GM19099 (cell line): ENCODE measurements around the gene FGD3.

Experiments used
- POLR2A ChIP-seq: IDR thresholded peaks from 3 replicates; pipeline ENCODE4 v1.6.1; 2011; ENCODE audit warnings: low read depth; ENCODE audit not compliant: insufficient read length; ENCODE audit errors: extremely low read depth

The FGD3 gene

DNA sequence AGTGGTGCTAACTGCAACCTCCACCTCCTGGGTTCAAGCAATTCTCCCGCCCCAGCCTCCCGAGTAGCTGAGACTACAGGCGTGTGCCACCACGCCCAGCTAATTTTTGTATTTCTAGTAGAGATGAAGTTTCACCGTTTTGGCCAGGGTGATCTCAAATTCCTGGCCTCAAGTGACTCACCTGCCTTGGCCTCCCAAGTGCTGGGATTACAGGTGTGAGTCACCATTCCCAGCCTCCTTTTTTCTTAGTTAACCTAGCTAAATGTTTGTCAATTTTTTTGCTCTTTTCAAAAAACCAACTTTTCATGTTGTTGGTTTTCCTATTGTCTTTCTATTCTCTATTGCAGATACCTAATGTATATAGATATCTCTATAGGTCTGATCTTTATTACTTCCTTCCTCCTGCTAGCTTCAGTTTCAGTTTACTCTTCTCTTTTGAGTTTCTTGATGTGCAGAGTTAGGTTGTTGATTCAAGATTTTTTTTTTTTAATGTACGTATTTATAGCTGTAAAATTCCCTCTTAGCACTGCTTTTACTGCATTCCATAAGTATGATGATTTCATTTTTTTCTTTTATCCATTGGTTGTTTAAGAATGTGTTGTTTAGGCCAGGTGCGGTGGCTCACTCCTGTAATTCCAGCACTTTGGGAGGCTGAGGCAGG is 32.9 kb downstream of the FGD3 start:
- TF ChIP-seq POLR2A = no peak

DNA sequence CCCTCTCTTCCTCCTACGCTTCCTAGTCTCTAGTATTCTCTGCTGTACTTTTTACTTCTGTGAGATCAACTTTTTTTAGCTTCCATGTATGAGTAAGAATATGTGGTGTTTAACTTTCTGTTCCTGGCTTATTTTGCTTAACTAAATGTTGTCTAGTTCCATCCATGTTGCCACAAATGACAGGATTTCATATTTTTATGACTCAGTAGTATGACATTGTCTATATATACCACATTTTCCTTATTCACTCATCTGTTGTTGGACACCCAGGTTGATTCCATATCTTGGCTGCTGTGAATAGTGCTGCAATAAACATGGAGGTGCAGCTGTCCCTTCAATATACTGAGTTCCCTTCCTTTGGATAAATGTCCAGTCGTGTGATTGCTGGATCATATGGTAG is 34.8 kb downstream of the FGD3 start:
- no peak for TF ChIP-seq POLR2A

DNA sequence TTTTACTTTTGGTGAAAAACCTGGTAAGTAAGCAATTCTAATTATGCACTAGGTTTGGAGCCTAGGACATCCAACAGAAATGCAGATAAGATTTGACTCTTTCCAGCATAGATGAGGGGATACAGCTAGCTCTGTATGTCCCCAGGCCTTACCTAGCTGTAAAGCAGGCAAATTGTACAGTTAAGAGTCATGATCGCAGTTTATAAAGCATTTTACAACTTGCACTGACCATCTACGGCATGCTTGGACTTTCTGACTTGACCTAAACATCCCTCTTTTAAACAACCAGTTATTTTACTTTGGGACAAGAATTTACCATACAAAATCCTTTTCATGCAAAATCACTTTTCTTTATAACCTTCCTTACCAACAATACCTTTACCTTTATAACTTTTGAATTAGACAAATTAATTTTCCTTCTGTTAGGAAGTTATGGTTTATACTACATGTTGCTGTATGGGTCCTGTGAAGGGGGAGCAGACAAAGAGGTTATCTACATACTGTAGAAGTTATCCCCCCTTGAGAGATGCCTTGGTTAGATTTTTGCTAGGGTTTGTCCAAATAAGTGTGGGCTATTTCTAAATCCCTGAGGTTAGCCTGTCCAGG is 36.8 kb downstream of the FGD3 start:
- no peak for TF ChIP-seq POLR2A

DNA sequence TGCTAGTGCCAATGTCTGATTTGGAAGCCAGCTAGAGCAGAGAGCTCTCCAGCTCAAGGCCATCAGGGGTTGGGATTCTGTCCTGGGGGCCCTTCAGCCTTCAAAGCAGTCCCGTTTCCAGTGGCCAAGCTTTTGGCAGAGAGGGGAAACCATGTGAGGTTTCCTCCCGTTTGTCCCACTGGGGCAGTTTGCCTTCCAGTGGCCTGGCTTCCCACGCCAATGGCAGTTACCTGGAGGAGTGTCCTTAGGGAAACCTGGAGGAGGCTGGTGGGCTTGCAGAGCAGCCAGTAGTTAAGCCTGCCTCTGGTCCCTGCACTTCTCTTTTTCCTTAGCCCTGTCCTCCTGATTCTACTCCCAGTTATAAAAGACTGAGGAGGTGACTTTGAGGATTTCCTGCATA is 37.7 kb downstream of the FGD3 start:
- no peak for TF ChIP-seq POLR2A

DNA sequence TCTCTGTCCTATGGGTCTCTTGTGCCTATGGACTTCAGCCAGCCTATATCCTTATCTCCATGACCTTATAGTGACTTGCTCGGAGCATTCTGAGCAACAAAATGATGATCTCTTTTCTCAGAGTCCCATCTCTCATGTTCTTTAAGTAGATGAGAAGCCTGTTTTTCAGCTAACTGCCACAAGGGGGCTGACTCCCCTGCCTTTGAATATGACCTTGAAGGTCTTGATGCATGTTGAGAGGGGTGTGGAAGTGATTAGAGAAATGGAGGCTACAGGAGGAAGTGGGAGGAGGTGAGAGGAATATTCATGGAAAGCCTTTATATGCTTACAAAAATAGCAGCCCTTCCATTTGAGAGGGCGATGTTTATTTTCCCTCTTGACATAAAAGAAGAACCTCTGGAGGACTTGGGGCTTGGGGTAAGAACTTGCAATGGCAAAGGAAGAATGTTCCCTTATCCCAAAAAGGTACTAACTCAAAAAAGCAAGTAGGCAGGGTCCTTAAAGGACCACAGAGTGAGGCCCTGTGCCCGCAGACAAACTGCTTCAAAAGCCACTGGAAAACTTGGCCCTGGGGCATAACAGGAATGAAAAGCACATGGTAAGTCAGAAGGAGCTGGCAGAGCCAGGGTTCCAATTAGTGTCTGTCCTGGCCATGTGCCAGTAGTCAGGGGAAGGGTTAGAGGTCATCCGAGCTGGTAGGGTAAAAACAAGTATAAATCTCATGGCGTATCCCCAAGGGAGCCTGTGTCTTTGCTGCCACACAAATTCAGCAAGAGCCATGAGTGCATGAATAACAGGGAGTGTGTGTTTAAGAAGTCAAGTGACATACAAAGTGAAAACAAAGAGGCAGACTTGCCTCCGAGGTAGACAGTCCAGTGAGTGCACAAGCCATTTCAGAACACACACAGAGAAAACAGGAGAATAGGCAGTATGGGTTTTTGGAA is 39.1 kb downstream of the FGD3 start:
- TF ChIP-seq POLR2A = no peak

DNA sequence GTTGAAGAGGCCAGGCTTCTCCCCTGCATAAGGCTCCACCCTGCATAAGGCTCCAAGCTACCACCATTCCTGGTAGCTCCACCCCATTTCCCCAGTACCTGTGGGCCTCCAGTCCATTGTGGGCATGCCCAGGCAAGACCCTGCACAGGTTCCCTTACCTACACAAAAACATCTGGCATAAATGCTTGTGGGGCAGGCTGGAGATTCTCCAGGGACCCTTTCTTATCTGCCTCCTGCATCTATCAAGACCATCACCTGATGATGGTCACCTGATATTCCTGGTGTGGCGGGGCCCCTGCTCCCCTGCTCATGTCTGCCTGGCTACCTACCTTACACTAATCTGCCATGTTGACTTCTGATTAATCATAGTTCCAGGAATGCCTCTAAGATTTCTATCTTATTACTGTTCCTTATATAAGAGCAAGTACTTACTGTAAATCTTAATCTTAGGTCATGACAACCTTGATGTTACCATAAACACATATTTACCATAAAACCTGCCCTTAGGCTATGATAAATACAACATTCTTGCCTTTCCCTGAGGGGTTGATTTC is 41.0 kb downstream of the FGD3 start:
- TF ChIP-seq POLR2A = no peak

DNA sequence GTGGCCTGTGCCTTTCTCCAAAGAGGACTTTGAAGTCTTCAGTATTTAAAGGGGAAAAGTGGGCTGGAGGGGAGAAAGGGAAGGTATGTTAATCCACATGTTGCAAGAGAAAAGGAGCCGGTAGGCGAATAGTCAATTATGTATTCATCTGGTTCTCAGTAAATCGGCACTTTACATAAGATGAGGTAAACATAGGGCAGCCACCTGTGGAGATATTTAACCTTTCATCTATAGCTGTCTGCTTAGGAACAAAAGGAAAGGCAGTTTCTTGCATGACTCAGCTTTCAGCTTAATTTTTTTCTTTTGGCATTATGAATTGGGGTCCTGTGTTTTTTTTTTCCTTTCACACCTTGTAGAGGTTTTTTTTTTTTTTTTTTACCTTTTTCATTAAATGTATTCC is 42.2 kb downstream of the FGD3 start:
- no peak for TF ChIP-seq POLR2A

DNA sequence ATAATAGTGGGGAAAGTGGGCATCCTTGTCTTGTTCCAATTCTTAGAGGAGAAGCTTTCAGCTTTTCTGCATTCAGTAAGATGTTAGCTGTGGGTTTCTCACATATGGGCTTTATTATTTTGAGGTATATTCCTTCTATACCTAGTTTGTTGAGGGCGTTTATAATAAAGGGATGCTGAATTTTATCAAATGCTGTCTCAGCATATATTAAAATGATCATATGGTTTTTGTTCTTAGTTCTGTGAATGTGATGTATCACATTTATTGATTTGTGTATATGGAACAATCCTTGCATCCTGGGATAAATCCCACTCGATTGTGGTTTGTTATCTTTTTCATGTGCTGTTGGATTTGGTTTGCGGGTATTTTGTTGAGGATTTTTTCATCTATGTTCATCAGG is 43.1 kb downstream of the FGD3 start:
- no peak for TF ChIP-seq POLR2A

DNA sequence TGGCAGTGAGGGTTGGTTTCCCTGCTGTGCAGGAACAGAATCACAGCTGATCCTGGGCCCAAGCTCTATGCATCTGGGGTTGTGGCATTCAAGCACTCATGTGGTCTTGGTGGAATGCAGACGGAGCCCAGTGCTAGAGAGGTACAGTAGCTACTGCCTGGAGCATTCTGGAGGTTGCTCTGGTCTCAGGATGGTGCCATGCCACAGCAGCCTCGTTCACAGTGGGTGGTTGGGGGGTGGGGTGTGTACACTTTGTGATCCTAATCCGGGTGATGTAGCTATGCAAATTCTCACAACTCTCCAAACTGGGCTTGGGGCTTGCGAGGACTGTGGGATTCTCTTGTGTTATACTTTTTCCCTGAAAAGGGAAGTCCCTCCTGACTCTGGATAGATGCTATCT is 45.2 kb downstream of the FGD3 start:
- TF ChIP-seq POLR2A = no peak

DNA sequence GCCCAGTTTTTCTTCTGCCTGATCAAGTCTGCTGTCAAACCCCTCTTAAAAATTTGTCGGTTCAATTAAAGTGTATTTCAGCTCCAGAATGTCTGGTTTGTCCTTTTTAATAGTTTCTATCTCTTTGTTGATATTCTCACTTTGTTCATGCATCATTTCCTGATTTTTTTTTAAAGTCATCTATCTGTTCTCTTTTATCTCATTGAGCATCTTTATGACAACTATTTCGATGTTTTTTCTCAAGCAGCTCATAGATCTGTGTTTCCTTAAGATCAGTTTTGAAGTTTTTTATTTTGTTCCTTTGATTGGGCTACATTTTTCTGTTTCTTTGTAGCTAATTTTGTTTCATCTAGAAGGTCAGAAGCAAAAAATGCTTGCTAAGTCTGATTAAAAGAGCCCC is 53.7 kb downstream of the FGD3 start:
- TF ChIP-seq POLR2A = no peak

DNA sequence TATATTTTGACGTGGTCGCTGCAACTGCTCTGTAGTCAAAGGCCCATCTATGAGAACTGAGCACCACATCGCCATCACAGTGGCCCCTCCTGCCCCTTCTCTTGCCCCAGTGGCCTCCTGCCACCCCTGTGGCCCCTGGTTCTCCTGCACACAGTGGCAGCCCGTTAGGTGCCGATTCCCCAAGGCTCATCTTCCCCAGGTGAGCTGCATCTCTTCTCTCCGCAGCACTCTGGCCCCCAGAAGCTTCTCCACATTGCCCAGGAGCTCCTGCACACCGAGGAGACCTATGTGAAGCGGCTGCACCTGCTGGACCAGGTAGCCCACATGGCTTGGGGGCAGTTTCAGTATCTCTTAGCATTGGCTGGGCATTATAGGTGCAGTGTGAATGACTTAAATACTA is 55.4 kb downstream of the FGD3 start:
- no peak for TF ChIP-seq POLR2A

DNA sequence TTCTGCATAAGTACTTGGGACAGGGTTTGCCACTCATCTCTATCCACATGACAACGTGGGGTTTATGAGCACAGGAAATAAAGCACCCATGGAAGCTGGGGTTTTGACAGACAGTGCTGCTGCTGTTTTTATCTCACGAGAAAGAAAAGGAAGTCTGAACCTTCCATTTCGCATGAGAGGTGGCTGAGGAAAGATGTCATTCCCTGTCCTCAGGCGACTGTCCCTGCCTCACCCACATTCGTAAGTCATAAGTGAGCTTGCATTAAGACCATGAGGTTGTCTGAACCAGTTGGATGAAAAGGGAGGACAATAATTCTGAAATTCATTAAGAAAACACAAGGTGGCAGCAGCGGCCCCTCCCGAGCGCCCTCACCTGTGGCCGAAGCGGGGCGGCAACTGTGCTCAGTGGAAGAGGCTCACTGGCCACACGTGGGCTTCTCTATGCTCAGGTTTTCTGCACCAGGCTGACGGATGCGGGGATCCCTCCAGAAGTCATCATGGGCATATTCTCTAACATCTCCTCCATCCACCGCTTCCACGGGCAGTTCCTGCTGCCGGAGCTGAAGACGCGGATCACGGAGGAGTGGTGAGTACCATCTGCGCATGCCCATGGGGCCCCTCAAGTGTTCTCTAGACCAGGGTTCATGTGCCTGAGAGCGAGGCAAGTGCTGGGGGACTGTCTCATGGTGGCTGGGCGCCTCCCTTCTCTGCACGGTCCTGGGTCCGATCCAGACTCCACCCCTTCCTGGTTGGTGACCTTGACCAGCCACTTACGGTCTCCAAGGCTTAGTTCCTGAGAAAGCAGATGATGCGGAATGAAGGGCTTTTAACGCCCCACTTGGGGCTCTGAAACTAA is 56.5 kb downstream of the FGD3 start:
- no peak for TF ChIP-seq POLR2A

DNA sequence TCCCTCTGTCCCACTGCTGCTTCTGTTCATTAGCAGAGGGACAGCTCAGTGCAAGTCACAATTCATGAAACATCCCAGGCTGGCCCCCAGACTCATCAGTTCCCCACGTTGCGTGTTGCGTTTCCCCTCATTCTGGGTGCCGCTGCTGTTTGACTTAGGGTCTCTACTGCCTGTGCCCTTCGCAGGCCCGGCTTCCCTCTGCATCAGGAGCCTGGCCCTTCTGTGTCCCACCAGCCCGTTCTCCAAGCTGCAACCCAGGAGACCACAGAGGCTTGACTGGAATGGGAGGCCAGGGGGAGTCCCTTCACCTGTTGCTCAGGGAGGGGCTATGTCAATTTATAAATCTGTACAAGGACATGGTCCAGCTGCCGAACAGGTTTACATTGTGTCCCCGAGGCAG is 57.2 kb downstream of the FGD3 start:
- TF ChIP-seq POLR2A = no peak

DNA sequence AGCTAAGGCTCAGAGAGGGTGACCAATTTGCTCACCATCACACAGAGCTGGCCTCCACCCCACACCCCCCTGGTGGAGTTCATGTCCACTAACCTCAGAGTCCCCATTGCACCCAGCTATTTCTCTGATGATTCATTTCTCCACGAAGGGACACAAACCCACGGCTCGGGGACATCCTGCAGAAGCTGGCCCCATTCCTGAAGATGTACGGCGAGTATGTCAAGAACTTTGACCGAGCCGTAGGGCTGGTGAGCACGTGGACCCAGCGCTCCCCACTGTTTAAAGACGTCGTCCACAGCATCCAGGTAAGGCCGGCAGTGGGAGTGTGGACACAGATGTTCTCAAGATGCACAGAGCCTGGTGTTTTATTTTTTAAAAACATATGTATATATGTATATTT is 58.6 kb downstream of the FGD3 start:
- no peak for TF ChIP-seq POLR2A
